ENCODE results near the gene ZNF215.
"Not testable (repeated sequence)": the region's sequence is repeated elsewhere in the genome, so short reads cannot be mapped to it uniquely, and the experiment has no call there.

ZNF215 gene

DNA sequence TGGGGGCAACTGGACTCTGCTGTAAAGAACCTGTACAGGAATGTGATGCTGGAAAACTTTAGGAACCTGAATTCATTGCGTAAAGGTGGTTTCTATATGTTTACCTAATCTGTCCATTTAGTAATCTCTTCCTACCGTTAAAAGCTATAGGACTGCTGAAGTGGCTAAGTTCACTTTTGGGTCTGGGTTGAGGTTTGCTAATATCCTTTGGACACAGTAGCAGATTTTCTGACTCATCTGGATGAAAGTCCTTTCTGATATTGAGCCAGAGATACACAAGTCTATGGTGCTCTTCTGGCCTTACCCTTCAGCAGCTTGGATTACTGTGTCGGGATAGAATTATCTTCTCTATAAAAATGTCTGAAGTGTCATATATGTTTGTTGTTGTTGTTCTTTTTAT, 16.9 kb downstream of the ZNF215 start:
- DNase-seq = no peak

- DNase-seq = not testable (repeated sequence)
Observed at GRCh38 chr11:6954248-6954647, 28.0 kb downstream of the ZNF215 start.

DNA sequence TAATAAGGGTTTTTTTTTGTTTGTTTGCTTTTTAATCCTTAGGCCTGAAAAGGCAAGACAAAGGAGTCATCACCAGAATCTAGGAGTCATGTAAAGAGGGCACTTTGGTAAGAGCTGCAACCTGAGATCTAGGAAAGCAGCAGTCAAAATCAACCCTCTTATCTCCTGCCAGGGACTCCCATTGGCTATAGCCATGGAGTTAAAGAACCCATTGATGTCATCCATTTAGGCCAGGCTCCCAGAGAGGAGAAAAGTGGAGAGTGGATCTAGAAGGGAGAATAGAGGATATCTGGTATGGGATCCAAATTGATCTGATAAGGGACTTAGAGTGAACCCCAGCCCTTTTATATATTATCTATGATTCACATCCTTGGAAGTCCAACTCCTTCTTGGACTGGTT, 35.9 kb downstream of the ZNF215 start:
- DNase-seq = no peak

GRCh38 chr11:6962673-6963072, 36.4 kb downstream of the ZNF215 start:
- no peak for DNase-seq

DNA sequence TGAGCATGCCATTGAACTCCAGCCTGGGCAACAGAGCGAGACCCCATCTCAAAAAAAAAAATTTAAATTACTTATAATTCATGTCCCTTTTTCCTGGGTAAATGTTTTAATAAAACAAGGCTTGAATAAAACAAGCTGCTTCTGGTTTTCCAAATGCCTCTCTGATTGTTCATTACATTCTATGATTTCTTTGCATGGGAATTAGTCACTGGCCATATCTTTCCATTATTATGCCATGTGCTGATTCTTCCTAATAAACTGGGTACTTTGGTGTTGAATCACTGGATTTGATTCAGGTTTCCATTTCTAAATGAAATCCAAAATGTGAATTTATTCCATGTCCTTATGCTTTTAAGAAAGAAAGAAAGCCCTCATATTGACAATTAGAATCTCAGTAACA, 42.6 kb downstream of the ZNF215 start:
- no peak for DNase-seq

DNA sequence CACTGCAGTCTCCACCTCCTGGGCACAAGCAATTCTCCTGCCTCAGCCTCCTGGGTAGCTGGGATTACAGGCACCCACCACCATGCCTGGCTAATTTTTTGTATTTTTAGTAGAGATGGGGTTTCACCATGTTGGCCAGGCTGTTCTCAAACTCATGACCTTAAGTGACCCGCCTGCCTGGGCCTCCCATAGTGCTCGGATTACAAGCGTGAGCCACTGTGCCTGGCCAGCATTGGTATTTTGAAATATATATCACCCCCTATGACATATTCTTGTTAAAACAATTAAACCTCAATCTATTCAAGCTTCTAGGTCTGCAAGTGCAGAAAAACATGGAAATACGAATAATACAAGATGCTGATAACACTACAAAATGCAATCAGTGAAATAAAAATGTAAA, 43.6 kb downstream of the ZNF215 start:
- DNase-seq = not testable (repeated sequence)

DNA sequence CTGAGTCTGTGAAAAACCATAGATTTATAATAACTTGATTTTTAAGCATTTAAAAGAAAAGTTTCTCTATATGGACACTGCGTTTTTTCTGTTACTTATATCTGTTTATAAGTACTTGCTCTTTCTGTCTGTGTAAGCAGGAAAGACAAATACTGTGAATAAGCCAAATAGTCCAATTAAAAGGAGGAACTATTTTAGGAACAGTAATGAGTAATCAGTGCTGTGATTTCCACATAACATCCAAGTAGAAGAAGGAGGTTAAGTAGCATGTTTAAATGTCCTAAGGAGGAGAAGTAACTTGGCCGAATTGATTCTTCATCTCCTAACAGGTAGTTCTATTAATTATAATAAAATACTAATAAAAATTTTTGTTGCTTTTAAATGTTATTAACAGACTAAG, 53.1 kb downstream of the ZNF215 start:
- no peak for DNase-seq

GRCh38 chr11:6986487-6986886, 60.3 kb downstream of the ZNF215 start:
- DNase-seq = no peak

DNA sequence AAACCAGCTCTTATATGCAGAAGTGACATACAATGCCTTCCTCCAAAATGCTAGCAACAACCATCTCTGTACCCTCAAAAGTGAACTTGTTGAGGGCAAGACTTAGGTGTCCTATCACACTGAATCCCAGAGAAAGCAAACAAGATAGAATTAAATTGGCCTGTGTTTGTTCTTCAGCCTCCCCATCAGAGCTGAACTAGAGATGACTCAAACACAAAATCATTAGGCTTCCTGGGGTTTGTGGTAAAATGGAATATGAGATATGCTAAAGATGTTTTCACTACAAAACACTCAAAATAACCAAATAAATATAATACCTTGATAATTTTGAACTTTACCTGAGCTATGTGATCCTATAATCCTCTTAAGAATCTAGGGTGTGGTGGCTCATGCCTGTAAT, 62.3 kb downstream of the ZNF215 start:
- no peak for DNase-seq

GRCh38 chr11:6991227-6991626, 65.0 kb downstream of the ZNF215 start:
- no peak for DNase-seq

DNA sequence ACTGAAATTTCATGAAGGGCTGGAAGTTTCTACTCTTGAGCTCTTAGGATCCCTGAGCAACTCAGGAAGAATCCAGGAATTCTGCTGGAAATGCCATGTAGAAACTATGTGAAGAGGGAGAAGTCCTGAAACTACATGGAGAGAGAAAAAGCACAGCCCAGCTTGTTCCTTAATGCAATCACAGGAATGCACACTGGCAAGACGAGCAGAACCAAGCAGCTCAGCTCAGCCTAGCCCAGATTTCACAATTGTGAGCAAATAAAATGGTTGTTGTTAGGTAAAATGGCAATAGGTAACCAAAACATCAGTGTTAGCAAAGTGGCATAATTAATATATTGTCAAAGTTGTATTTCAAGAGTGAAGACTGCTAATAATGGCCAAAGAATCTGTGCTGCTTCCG, 65.8 kb downstream of the ZNF215 start:
- no peak for DNase-seq

GRCh38 chr11:6992457-6993417, 66.5 kb downstream of the ZNF215 start:
- no peak for DNase-seq

DNA sequence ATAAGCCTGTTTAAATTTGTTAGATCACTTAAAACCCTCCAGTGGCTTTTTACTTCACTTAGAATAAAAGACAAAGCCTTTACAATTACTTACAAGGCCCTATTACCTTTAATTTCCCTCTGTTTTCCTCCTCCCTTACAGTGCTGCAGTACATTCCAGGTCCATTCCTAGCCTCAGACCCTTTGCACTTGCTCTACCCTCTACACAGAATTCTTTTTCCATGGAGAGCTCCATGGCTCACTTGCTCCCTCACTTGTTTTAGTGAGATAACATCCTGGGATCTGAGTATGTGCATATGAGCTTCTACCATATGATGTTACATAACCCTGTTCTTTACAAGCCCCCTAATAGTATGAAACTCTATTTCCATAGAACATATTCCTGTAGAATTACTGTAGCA, 69.5 kb downstream of the ZNF215 start:
- no peak for DNase-seq

- no peak for DNase-seq
Observed at GRCh38 chr11:7004482-7004881, 78.3 kb downstream of the ZNF215 start.
